DND-41 (cell line): ENCODE data around the gene ACTN1.

ENCODE experiments used
- ATAC-seq: fragments of 200-7000 bp; cut with Tn5 transposase; 3 replicates; pipeline ENCODE4 v1.9.1; 2021; ENCODE audit warnings: low read depth; ENCODE audit not compliant: insufficient read depth
- DNase-seq: peaks from one replicate; pipeline ENCODE4 v3.0.0-alpha.2; 2020
- H2AFZ ChIP-seq: 2 replicates; pipeline ENCODE4 v1.6.0; 2012; ENCODE audit warnings: low read depth, low read length
- H3K27ac ChIP-seq: 2 replicates; pipeline ENCODE4 v1.5.1; 2012; ENCODE audit warnings: low read length, inconsistent platforms
- H3K27me3 ChIP-seq: fragments of 200-600 bp; sonication (generic); 2 replicates; pipeline ENCODE4 v1.6.0; 2012; ENCODE audit warnings: low read length, mild to moderate bottlenecking, inconsistent platforms; ENCODE audit not compliant: insufficient read depth, poor library complexity
- H3K36me3 ChIP-seq: 2 replicates; pipeline ENCODE4 v1.5.1; 2012; ENCODE audit warnings: low read length, inconsistent platforms; ENCODE audit not compliant: insufficient read depth
- H3K4me1 ChIP-seq: 2 replicates; pipeline ENCODE4 v1.5.1; 2012; ENCODE audit warnings: mild to moderate bottlenecking, low read length; ENCODE audit not compliant: insufficient read depth
- H3K4me2 ChIP-seq: 2 replicates; pipeline ENCODE4 v1.6.0; 2012; ENCODE audit warnings: mild to moderate bottlenecking, moderate library complexity, low read length, inconsistent platforms; ENCODE audit not compliant: insufficient read depth
- H3K4me3 ChIP-seq, 2 experiments: fragments of 200-600 bp in 1 of 2; shearing (Covaris generic) in 1 of 2; 2 replicates each; pipeline ENCODE4 v1.5.1; 2012 to 2016; ENCODE audit warnings: inconsistent platforms in 2 of 2, low read length in 2 of 2, mild to moderate bottlenecking in 2 of 2, low read depth in 1 of 2, moderate library complexity in 1 of 2
- H3K79me2 ChIP-seq: 2 replicates; pipeline ENCODE4 v1.6.0; 2012; ENCODE audit warnings: low read length, inconsistent platforms; ENCODE audit not compliant: insufficient read depth
- H3K9ac ChIP-seq: 2 replicates; pipeline ENCODE4 v1.6.0; 2012; ENCODE audit warnings: low read depth, mild to moderate bottlenecking, inconsistent platforms, low read length, moderate library complexity
- H3K9me3 ChIP-seq: 2 replicates; pipeline ENCODE4 v1.5.1; 2012; ENCODE audit warnings: low read length, moderate library complexity, mild to moderate bottlenecking, inconsistent platforms; ENCODE audit not compliant: insufficient read depth, severe bottlenecking
- H4K20me1 ChIP-seq: 2 replicates; pipeline ENCODE4 v1.6.0; 2012; ENCODE audit warnings: low read length; ENCODE audit not compliant: insufficient read depth
- EZH2 ChIP-seq: IDR thresholded peaks from 3 replicates; pipeline ENCODE4 v1.6.1; 2012; ENCODE audit warnings: borderline replicate concordance, low read depth, mild to moderate bottlenecking, moderate library complexity, low read length, inconsistent platforms; ENCODE audit not compliant: severe bottlenecking
- TF ChIP-seq, protein P1 (sequence below): IDR thresholded peaks from 2 replicates; pipeline ENCODE4 v1.5.1; 2012; ENCODE audit warnings: borderline replicate concordance, low read length, moderate library complexity, mild to moderate bottlenecking; ENCODE audit not compliant: poor library complexity, severe bottlenecking; ENCODE audit errors: extremely low read depth

ACTN1 gene

DNA sequence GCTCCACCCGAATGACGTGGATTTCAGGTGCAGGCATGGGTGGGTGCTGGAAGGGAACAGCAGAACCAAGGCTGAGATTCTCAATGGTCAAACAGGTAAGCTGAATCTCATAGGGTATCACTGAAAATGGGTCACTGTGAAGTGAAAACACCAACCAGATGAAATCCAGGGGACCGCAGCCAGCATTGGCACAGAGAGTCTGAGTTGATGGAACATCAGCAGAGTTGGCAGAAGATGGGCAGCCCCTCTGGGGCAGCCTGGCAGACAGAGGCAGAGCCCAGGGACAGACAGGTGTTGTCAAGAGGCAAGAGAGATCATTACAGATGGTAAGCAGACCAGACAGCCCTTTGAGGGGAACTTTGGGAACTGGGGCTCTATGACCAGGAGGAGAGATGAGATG lies 48.0 kb downstream of the ACTN1 start:
- Histone ChIP-seq H3K4me1 (no peaks in the 10 kb centered on the region), H4K20me1 (peaks cover 46% of the 10 kb centered on the region), H3K27ac (no peak overlapping the region), H3K36me3 (peaks cover 2% of the 10 kb centered on the region; the same call in 1 of the 2 replicates), H3K79me2 (peaks cover 65% of the 10 kb centered on the region), H3K4me3 (no peak overlapping the region), H3K4me2 (no peak overlapping the region), H3K9me3 (peaks cover 11% of the 10 kb centered on the region), H3K9ac (no peak overlapping the region), H3K27me3 (no peaks in the 10 kb centered on the region), H2AFZ (no peak overlapping the region)
- ATAC-seq (no peak), DNase-seq (no peak)
- TF ChIP-seq, protein P1, sequence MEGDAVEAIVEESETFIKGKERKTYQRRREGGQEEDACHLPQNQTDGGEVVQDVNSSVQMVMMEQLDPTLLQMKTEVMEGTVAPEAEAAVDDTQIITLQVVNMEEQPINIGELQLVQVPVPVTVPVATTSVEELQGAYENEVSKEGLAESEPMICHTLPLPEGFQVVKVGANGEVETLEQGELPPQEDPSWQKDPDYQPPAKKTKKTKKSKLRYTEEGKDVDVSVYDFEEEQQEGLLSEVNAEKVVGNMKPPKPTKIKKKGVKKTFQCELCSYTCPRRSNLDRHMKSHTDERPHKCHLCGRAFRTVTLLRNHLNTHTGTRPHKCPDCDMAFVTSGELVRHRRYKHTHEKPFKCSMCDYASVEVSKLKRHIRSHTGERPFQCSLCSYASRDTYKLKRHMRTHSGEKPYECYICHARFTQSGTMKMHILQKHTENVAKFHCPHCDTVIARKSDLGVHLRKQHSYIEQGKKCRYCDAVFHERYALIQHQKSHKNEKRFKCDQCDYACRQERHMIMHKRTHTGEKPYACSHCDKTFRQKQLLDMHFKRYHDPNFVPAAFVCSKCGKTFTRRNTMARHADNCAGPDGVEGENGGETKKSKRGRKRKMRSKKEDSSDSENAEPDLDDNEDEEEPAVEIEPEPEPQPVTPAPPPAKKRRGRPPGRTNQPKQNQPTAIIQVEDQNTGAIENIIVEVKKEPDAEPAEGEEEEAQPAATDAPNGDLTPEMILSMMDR: no peak
- TF ChIP-seq EZH2: no peak

DNA sequence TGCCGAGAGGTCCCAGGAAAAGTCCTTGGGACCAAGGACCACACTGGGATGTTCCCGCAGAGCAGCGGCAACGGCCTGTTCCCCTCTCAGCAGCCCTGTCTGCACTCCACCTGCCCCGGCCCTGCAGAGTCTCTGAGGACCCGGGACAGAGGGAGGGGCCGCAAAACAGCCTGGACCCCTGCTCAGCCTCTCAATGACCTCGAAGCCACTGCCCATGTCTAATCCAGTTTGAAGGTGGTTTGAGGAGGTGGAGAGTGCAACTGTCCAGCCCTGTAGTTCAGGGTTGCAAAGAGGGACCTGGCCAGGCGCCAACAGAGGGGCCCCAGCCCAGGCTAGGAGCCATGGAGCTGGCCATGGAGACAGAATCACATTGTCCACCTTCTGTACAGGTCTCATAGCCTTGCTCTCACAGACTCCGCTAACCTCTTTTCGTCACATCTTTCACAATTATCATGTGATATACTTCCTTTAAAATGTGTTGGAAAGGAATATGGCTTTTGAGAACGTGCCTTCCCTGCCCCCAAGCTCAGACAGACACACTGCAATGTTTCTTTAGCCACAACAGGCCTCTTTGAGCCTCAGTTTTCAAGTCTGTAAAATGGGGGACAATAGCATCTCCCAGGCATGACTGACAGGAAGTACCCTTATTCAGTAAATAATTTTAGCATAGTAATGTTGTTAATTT lies 49.3 kb downstream of the ACTN1 start:
- H3K27ac ChIP-seq: no peak overlapping the region

GRCh38 chr14:68928770-68929550 lies 50.1 kb downstream of the ACTN1 start:
- Histone ChIP-seq H3K79me2 (peaks cover 58% of the 10 kb centered on the region), H3K36me3 (peaks cover 20% of the 10 kb centered on the region), H3K27ac (no peak overlapping the region), H3K4me1 (no peaks in the 10 kb centered on the region), H3K9me3 (peaks cover 13% of the 10 kb centered on the region), H2AFZ (no peak overlapping the region), H3K9ac (no peak overlapping the region), H3K27me3 (no peaks in the 10 kb centered on the region), H3K4me3 (no peak overlapping the region), H4K20me1 (peaks cover 41% of the 10 kb centered on the region), H3K4me2 (no peak overlapping the region)
- DNase-seq: no peak
- TF ChIP-seq, protein P1: no peak
- TF ChIP-seq EZH2: no peak
- ATAC-seq: no peak

More for the DNA sequence above, 49.3 kb downstream of the ACTN1 start:
- Histone ChIP-seq H3K4me3 (no peak overlapping the region), H3K27me3 (no peaks in the 10 kb centered on the region), H3K79me2 (peaks cover 63% of the 10 kb centered on the region), H3K9ac (no peak overlapping the region), H3K9me3 (peaks cover 13% of the 10 kb centered on the region), H3K36me3 (peaks cover 14% of the 10 kb centered on the region), H2AFZ (no peak overlapping the region), H4K20me1 (peaks cover 46% of the 10 kb centered on the region), H3K4me2 (no peak overlapping the region), H3K4me1 (no peaks in the 10 kb centered on the region)
- ATAC-seq (no peak), DNase-seq (no peak)
- TF ChIP-seq, protein P1: no peak
